ENCODE measurements around the gene PTCD2. TPM values are rescaled to one million over a fixed set of nuclear protein-coding genes. Genes with fewer than 3 reads are reported as not detected.

The PTCD2 gene
- total RNA-seq, 1 experiment from 2014 or later = 13.0 TPM

GRCh38 chr5:72383726-72384125 is 63.6 kb downstream of the PTCD2 start:
- ATAC-seq = no peak
- ChIA-PET CTCF (no interaction called here), POLR2A (no interaction called here)
- no peaks in the 10 kb centered on the region for H3K36me3 Mint-ChIP-seq
- no peak overlapping the region for H3K27ac Mint-ChIP-seq
- no peak overlapping the region for H3K4me3 Mint-ChIP-seq
- H3K4me1 Mint-ChIP-seq = peaks cover 4% of the 10 kb centered on the region; the same call in 1 of the 2 replicates
- peaks cover 4% of the 10 kb centered on the region; the same call in 1 of the 2 replicates for H3K9me3 Mint-ChIP-seq
- no peak for DNase-seq (ENCODE audit: low spot score)
- no peaks in the 10 kb centered on the region for H3K27me3 Mint-ChIP-seq (ENCODE audit: low read depth)
- no peak for TF ChIP-seq E2F5 (CRISPR knock-in tag; IDR thresholded peaks at IDR 0.05)
- TF ChIP-seq HMGA2 (CRISPR knock-in tag; IDR thresholded peaks at IDR 0.05) = no peak
- TF ChIP-seq CDX4 (CRISPR knock-in tag; IDR thresholded peaks at IDR 0.05; ENCODE audit: borderline replicate concordance) = no peak
- TF ChIP-seq E2F1 (CRISPR knock-in tag; IDR thresholded peaks at IDR 0.05) = no peak
- no peak for TF ChIP-seq FOXP1 (CRISPR knock-in tag; IDR thresholded peaks at IDR 0.05; ENCODE audit: borderline replicate concordance)
- TF ChIP-seq RELA (CRISPR knock-in tag; IDR thresholded peaks at IDR 0.05; ENCODE audit: borderline replicate concordance) = no peak
- TF ChIP-seq ZNF532 (CRISPR knock-in tag; IDR thresholded peaks at IDR 0.05; ENCODE audit: borderline replicate concordance) = no peak
- TF ChIP-seq TP53 (CRISPR knock-in tag; IDR thresholded peaks at IDR 0.05) = no peak
- no peak for TF ChIP-seq OVOL2 (CRISPR knock-in tag; IDR thresholded peaks at IDR 0.05; ENCODE audit: borderline replicate concordance)
- no peak for TF ChIP-seq SOX15 (CRISPR knock-in tag; IDR thresholded peaks at IDR 0.05)
- no peak for TF ChIP-seq HMGXB4 (CRISPR knock-in tag; IDR thresholded peaks at IDR 0.05)
- TF ChIP-seq ZSCAN18 (CRISPR knock-in tag; IDR thresholded peaks at IDR 0.05) = no peak
- no peak for TF ChIP-seq ETV6 (CRISPR knock-in tag; IDR thresholded peaks at IDR 0.05)
- no peak for TF ChIP-seq PRRX2 (CRISPR knock-in tag; IDR thresholded peaks at IDR 0.05)
- TF ChIP-seq MLX (CRISPR knock-in tag; IDR thresholded peaks at IDR 0.05) = no peak
- no peak for TF ChIP-seq ESRRA (CRISPR knock-in tag; IDR thresholded peaks at IDR 0.05; ENCODE audit: borderline replicate concordance)
- no peak for TF ChIP-seq ZNF317 (CRISPR knock-in tag; IDR thresholded peaks at IDR 0.05; ENCODE audit: borderline replicate concordance, low read depth)
- no peak for TF ChIP-seq ELF4 (CRISPR knock-in tag; IDR thresholded peaks at IDR 0.05; ENCODE audit: low read depth)
